Erythroblast (primary cell): ENCODE results near the gene PLEKHG1.

Experiments
- GATA1 ChIP-seq: IDR thresholded peaks from 2 replicates; pipeline ENCODE4 v1.6.1; 2011; ENCODE audit warnings: low read depth, mild to moderate bottlenecking, control low read depth, low read length, moderate library complexity
- POLR2A ChIP-seq: IDR thresholded peaks from 2 replicates; pipeline ENCODE4 v1.6.1; 2011; ENCODE audit warnings: mild to moderate bottlenecking, low read length

GRCh38 chr6:150619275-150619674 is 19.6 kb downstream of the PLEKHG1 start:
- no peak for TF ChIP-seq POLR2A
- TF ChIP-seq GATA1: no peak
